Stimulated activated CD4-positive, alpha-beta T cell treated with anti-CD3 and anti-CD28 coated beads, Interleukin-4, amount 100 ng/mL, for 4 hours (primary cell): Measurements from ENCODE around the gene CNTFR.

Experiments used
- DNase-seq, 2 experiments: peaks; one replicate each; pipeline ENCODE4 v3.0.0-alpha.2; 2020

Gene CNTFR

DNA sequence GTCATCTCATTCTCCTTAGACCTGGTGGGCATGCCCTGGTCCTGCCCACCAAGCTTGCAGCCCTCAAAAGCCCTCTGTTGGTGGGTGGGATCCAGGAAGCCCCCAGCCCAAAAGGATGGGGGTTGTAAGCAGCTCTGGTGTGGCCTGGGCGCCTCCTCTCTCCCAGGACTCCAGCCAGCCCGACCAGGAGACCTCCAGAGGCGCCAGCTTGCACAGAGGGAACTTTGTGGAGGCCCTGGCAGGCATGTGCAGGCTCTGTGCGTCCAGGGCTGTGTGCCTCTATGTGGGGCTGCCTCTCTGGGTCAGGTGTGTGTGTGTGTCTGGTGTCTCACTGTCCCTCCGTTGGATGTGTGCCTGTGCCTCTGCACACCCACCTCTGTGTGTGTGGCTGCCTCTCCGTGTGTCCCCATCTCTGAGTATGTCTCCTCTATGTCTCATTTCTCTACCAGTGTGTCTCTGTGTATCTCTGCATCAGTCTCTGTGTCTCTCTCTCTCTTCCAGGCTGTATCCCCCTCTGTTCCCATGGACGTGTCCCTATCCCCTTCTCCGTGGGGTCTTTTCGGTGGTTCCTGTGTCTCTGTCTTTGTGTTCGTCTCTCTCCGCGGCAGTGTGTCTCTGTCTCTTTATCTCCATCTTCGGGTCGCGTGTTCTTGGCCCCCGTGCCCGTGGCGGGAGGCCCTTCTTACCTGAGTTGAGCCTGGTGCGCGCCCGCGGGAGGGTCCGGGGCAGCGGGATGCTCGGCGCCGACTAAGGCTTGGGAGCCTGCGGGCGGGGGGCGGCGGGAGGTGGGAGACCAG, 67.2 kb downstream of the CNTFR start:
- DNase-seq = no peak

DNA sequence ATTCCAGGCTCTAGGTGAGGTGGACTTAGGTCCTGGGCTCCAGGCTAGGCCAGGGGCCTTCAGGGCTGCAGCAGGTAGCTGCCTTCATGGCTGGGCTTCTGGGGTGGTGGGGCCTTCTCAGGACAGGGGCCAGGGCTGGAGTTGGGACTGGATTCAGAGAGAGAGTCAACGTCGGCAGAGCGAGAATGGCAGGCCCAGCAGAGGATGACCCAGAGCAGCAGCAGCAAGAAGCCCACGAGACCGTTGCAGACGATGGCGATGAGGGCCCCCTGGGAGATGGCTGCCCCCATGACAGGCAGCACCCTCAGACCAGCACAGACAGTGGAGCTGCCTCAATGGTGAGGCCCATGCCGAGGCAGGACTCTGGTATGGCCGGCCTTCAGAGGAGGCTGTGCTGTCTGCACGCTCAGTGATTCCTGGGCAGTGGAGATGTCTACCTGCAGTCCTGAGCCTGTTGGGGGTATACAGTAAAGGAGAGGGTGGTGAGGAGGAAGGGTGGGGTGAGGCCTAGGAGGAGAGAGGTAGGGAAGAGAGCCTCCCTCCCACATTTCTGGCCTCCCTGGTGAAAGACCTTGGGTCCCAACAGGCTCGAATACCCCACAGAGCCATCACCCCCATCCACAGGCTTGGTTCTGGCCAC, 68.0 kb downstream of the CNTFR start:
- no peak for DNase-seq

DNA sequence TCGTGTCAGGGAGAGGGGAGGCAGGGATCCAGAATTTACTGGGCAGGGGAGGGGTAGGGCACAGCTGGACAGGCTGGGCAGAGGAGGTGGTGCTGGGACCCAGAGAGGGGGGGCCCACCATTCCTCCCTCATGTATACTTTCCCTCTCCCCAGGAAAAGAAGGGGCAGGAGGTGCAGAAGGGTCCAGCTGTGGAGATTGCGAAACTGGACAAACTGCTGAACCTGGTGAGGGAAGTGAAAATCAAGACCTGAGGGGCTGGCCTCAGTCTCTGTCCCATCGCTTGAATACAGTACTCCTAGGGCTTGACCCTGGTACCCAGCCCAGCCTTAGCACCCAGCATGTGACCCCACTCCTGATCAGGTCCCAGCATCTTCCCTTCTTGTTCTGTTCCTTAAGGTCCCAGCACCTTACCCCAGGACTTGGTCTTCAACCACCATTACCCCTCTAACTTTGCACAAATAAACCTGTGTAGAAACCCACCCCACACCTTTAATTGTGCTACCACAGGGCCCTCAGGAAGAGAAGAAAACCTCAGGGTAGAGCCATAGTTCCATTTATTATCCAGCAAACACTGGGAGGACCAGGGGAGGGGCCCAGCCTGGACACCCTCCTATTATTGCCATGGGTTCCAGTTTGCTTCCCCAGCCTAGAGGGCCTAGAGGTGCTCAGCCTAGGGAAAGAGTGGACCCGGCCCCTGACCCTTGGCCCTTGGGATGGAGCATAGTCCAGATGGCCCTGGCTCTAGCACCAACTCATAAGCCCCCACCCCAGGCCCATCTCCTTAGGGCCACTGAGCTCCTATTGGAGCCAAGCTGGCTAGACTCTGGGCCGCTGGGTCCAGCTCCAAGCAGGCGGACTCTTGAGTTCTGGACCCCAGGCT, 68.8 kb downstream of the CNTFR start:
- no peak for DNase-seq

DNA sequence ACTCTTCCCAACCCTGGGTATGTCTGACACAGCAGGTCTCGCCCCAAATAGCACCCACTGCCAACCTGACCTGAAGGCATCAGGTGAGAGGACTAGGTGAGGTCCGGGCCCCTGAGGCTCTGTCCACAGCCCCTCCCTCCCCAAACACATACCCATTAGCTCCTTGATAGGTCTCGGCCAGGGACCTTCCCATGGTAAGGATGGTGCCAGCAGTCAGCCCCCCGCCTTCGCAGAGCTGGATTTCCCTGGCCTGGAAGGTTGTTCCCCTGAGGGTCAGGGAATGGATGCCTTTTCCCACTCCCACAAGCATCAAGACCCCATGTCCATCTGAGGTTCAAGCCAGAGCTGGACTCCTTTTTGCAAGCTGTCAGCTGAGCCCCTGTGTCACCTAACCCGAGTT, 69.4 kb downstream of the CNTFR start:
- DNase-seq = no peak

DNA sequence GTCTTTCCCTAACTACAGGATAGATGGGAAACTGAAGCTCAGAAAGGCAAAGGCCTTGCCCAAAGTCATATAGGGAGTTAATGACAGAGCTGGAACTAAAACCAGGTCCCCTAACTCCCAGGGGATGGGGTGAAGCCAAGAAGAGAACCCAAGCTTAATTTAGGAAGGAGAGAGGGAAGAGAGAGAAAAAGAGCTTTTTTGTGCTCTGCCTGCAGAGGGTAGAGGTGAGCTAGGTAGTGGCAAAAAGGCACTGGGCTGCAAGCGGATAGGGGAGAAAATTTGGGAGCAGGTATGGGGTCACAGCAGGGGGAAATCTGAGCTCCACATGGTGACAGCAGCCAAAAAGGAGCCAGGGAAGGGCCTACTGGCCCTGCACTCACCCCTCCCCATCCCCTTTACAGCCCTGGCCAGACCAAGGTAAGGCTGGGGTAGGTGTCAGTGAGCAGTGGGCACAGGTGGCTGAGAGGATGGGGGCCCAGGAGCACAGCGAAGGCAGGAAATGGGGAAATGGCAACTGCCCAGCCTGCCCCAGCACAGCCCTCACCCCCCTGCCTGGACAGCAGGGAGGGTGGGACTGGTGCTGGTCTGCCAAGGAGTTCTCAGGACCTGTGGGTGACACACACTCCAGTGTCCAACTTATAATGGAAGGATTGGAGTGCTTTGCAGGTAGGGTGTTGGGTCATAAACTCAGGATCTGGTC, 70.1 kb downstream of the CNTFR start:
- DNase-seq = no peak

DNA sequence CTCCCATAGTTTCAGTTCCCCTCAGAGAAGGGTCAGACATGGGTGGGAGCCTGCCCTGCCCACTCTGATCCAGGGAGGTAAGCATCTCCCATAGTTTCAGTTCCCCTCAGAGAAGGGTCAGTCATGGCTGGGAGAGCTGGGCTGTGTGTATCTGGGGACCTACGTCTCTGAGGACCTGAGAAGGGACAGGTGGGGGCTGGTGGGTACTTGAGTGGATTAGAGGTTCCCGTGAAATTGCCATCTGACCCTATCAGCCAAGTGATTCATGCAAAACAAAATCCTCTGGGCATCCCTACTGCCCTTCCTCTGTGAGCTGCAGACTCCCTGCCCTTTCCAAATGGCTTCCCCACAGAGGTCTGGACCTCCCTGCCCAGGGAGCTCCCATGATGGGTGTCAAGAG, 70.6 kb downstream of the CNTFR start:
- no peak for DNase-seq

DNA sequence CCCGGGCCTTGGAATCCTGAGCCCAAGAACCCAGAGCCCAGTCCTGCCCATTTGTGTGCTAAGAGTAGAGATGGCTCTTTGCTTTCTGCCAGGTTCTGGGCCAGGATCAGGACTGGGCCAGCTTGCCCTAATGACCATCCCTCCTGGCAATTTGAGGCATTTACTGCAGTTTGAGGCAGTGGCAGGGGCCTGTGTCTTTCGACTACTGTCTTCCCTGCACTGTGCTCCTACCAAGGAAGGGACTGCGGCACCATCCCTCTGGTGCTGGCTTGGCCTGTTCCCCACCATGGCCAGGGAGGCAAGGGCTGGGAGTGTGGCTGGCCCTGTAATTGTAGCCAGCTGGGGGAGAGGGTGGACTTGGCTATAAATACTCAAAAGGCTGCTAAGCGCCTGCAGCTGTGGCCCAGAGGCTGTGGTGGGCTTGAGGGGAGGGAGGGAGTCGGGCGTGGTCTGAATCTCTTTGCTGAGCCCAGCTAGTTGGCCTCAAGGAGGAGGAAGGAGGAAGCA, 71.4 kb downstream of the CNTFR start:
- no peak for DNase-seq

DNA sequence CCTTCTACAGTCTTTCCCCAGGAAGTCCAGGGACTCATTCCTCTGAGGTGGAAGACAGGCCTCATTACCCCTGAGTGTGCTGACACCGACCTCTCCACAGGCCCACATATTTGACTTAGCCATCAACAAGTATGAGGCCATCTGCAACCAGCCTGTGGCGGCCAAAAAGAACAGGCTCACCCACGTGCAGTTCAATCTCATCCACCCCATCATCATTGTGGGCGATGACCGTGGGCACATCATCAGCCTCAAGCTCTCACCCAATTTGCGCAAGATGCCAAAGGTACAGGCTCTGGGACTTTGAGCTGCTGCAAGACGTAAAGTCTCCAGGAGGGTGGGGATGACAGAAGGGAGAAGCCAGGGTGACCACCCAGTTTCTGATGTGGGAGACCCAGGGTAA, 72.3 kb downstream of the CNTFR start:
- no peak for DNase-seq

DNA sequence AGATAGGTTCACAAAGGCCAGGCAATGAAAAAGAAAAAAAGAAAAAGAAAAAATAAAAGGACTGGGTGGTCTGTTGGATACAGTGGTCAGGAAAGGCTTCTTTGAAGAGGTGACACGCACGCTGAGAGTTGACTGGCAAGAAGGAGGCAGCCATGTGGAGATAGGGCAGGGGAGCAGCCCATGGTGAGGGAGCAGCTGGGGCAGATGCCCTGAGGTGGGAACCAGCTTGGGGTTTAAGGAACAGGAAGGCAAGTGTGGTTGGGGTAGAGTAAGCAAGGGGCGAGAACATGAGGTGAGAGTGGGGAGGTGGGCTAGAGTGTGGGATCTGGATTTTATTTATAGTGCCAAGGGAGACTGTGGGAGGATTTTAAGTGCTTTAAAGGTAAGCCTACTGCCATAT, 73.6 kb downstream of the CNTFR start:
- no peak for DNase-seq

DNA sequence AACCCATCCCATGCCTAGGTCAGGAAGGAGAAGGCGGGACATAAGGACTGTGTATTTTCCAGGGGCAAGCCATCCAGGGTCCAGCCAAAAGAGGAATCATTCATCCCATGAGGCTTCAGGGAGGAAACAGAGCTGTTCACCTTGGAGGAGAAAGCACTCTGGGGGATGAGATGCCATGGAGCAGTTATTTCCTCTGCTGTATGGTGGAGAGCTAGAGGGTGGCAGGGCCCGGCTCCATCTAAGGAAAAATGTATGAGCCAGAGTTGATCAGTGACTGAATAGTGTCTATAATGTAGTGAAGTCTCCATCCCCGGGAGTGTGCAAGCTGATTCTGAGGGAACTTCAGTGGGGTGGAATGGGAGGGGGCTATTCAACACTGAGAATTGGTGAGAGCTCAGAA, 74.7 kb downstream of the CNTFR start:
- DNase-seq = no peak

DNA sequence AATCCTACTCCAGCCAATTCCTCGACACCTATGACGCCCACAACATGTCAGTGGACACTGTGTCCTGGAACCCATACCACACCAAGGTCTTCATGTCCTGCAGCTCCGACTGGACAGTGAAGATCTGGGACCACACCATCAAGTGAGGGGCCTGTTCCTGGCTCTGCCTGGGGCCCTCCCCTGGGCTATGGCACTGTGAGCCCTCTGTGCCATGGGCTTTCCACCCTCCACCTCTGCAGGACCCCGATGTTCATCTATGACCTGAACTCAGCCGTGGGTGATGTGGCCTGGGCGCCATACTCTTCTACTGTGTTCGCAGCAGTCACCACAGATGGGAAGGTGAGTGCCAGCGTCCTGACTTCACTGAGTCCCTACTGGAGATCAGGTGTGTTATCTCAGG, 75.1 kb downstream of the CNTFR start:
- DNase-seq = no peak

DNA sequence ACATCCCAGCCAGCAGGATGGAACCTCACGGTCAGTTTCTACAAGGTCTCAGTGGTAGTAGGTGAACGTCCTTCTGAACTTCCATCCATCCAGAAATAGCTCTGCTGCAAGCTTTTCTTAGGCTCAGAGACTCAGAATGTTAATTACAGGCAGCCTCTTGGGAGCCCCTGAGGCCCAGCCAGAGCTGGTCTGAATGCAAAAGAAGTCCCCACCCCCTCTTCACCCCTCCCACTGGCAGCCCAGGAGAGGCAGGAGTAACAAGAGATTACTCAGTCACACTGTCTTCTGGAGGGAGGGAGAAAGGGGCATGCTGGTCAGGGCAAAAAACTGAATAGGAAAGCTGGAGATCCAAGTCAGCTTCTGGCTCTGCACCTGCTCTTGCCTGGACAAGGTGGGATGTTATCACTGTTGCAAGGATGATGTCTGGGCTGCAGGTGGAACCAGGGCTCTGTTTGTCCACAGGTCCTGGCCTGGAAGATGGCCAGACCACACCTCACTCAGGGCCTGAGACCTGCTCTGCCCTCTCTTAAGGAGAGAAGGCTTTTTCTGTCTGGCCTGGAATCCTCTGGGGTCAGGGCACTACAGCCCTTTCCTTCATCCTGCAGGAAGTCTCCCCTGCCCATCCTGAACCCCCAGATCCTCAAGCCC, 75.8 kb downstream of the CNTFR start:
- DNase-seq = no peak

DNA sequence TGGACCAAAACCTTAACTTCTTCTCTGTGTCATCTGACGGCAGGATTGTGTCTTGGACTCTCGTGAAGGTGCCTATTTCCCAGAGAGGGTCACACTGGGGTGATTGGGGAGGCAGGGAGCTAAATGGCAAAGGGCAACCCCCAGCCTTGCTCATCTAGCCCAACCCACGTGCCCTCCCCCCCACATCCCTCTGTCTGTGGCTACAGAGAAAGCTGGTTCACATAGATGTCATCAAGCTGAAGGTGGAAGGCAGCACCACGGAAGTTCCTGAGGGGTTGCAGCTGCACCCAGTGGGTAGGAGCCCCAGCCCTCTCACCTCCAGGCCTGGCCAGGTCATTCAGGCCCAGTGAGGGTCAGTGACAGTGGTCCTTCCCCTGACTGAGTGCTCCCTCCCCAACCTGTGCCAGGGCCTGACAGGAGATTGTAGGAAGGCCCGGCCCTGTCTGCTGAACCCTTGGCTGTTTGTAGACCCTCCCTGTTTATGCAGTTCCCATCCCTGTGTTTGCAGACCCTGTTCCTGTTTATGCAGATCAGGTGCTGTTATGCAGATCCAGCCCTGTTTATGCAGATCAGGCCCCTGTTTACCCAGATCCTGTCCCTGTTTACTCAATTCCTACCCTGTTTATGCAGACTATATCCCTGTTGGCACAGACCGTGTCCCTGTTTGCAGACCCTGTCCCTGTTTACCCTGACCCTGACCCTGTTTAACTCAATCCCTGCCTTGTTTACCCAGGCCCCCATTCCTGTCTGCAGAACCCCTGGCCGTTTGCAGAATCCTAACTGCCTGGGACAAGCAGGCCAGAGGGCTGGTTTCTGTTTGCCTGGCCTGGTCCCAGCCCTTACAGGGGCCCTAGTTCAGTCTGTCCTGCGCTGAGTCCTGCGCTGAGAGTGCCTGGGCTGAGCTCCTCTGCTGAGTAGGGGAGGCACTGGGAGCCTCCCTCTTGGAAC, 77.1 kb downstream of the CNTFR start:
- no peak for DNase-seq

DNA sequence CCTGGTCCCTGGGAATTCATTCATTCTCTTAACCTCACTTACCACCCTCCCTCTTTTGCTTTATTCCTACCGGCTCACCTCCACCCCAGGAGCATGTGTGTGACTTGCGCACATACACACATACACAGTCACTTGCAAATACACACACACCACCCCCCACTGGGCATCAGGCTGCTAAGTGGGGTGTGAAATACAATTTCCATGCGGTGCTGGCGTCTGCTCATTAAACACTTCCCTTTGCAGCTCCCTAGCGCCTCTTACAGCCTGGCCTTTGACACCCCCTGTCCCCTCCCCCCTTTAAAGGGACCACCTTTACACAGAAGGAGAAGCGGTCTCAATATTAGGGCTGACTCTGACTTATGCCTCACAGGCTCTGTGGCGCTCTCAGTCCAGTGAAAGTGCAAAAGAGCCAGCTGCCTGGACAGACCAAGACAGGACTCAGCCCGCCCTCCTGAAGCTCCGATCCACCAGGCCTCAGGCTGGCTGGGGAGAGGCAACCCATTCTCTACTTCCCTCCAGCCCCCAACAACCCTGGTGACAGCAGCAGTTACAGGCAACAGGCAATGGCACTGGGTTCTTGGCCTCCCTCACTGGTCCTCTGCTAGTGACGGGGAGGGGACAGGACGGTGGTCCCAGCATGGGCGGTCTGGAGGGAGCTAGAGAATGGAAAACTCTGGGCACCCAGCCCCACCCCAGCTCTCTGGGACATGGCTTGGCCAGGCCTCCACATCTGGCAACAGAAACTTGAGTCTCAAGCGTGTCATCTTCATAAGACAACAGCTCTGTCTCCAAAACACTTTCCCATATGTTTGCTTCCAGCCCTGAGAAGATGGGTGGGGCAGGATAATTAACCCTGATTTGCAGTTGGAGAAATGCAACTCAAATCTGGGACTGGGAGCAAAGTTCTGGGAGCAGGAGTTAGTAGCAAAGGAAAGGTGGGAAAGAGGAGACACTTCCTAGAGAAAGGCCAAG, 78.7 kb downstream of the CNTFR start:
- DNase-seq = no peak

DNA sequence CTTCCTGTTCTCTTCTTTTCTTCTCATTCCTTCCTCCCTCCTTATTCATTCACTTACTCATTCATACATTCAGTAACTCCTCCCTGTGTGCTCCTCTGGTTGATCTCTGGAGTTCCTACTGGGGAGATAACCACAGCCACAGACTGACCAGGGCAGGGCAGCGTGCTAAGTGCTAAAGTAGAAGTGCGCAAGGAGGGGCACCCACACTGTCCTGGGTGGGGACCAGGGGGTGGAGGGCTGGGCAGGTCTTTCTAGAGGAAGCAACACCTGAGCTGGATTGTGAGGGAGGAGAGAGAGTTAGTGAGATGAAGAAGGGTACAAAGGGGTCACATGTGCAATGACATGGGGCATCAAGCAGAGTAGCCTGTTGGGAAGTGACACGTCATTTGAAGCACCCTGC, 80.6 kb downstream of the CNTFR start:
- DNase-seq = no peak

DNA sequence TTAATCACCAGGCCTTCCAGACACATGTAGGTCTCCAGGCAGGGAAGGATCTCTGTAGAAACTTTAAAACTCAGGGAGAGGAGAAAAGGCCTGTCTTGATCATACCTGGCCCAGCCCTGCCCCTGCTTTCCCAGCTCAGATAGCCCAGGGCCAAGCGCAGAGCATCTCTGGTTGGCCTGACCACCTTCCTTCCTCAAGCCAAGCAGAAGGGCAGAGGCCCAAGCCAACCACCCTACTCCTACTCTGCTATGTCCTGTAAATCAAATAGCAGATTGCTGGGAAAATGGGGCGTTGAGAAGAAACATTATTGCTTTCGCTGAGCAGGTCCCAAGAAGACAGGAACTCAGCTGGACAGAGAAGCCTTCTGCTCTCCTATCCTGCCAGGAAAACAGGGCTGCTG, 81.1 kb downstream of the CNTFR start:
- no peak for DNase-seq

DNA sequence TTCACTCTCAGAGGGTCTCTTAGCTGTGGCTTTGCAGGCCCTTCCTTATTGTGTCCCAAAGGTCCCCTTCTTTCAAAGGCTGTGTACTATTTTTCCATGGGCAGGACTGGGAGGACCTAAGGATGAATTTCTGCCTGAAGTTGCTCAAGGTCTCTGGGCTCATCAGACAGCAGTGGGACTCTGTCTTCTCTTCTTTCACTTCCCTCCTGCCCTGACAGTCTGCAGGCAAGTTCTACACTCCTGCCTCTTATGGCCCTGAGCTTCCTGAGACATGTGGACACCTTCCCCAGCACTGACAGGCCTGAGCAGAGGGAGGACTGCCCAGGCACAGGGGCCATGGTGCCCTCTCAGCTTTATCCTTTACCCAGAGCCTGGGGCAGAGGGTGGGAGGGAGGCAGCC, 81.6 kb downstream of the CNTFR start:
- DNase-seq = no peak

DNA sequence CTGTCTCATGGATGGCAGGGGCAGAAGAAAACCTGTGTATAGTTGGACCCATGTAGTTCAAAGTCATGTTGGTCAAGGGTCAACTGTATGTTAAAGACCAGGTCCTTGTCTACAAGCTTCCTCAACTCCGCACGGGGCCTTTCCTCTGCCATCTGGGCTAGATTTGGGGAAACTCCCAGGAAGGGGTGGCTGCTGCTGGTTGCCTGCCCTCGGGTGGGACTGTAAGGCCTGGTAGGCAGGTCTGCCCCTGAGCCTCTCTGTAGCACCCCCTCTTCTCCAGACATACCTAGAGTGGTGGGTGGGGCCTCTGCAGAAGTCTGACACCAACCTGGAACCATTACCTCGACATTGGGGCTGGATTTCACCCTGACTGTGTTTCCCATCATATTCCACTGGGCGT, 82.0 kb downstream of the CNTFR start:
- no peak for DNase-seq

DNA sequence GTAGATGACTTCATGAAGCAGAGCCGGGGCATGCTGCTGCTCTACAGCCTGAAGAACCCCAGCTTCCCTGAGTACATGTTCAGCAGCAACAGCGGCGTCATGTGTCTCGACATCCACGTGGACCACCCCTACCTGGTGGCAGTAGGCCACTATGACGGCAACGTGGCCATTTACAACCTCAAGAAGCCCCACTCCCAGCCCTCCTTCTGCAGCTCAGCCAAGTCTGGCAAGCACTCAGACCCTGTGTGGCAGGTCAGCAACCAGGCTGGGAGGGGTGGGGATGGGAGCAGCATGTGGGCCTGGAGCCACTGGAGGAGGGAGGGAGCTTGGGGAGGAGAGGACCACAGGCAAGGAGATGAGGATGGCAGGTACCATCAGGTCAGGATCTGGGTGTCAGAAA, 82.9 kb downstream of the CNTFR start:
- DNase-seq = no peak
